PC-9 (cell line): ENCODE data around the gene EPS15. TPM values are rescaled to one million over a fixed set of nuclear protein-coding genes. Genes with fewer than 3 reads are reported as not detected.

Source experiments
- BruUV-seq: library from RNA; stranded (reverse); fragments of 400-500 nt; replicated peaks from 2 replicates; lab custom pipeline; 2021; lab: Mats Ljungman, UMichigan
- CTCF ChIA-PET: fragments of 300-600 bp; sonication (Branson Sonifier 250); formaldehyde crosslinking; loops from one replicate; lab custom pipeline; 2022; ENCODE audit warnings: antibody characterized with exemption; lab: Charles Lee
- POLR2A ChIA-PET: fragments of 300-600 bp; sonication (Branson Sonifier 250); formaldehyde crosslinking; loops from one replicate; lab custom pipeline; 2022; ENCODE audit warnings: antibody characterized with exemption; ENCODE audit not compliant: unreplicated experiment; lab: Charles Lee
- DNase-seq, 2 experiments: peaks; one replicate each; pipeline versions ENCODE4 v3.0.0 to v3.0.0-alpha.2; 2015 to 2022; ENCODE audit warnings: mixed read lengths in 1 of 2
- H2AFZ ChIP-seq: fragments of 200-600 bp; sonication (generic); 2 replicates; pipeline ENCODE4 v1.8.1; 2017; ENCODE audit warnings: antibody characterized with exemption
- H3F3A ChIP-seq: fragments of 200-600 bp; sonication (generic); 2 replicates; pipeline ENCODE4 v1.8.1; 2017; ENCODE audit warnings: antibody characterized with exemption, mild to moderate bottlenecking, low read depth; ENCODE audit not compliant: insufficient read depth
- H3K27ac ChIP-seq: fragments of 200-600 bp; sonication (generic); 2 replicates; pipeline ENCODE4 v1.6.1; 2016; ENCODE audit warnings: mixed run types
- H3K27me3 ChIP-seq: fragments of 200-600 bp; sonication (generic); 2 replicates; pipeline ENCODE4 v1.6.1; 2016; ENCODE audit warnings: low read depth, mixed run types; ENCODE audit not compliant: insufficient read depth
- H3K36me3 ChIP-seq: fragments of 200-600 bp; sonication (generic); 2 replicates; pipeline ENCODE4 v1.6.1; 2016; ENCODE audit warnings: low read depth, mixed run types
- H3K4me1 ChIP-seq: fragments of 200-600 bp; sonication (generic); replicated peaks from 2 replicates; pipeline ENCODE4 v1.6.1; 2016; ENCODE audit warnings: mixed run types; ENCODE audit not compliant: insufficient read depth
- H3K4me2 ChIP-seq: fragments of 200-600 bp; sonication (generic); 2 replicates; pipeline ENCODE4 v1.6.1; 2017; ENCODE audit warnings: mixed run types
- H3K4me3 ChIP-seq: fragments of 200-600 bp; sonication (generic); 2 replicates; pipeline ENCODE4 v1.6.1; 2016; ENCODE audit warnings: mixed run types
- H3K79me2 ChIP-seq: fragments of 200-600 bp; sonication (generic); 2 replicates; pipeline ENCODE4 v1.6.1; 2017; ENCODE audit warnings: low read depth, mixed run types
- H3K9me2 ChIP-seq: fragments of 200-600 bp; sonication (generic); 2 replicates; pipeline ENCODE4 v1.8.1; 2017; ENCODE audit warnings: mild to moderate bottlenecking; ENCODE audit not compliant: insufficient read depth
- H3K9me3 ChIP-seq: fragments of 200-600 bp; sonication (generic); 2 replicates; pipeline ENCODE4 v1.8.1; 2016; ENCODE audit warnings: low read depth; ENCODE audit not compliant: insufficient read depth
- H4K20me1 ChIP-seq: fragments of 200-600 bp; sonication (generic); 2 replicates; pipeline ENCODE4 v1.8.1; 2017; ENCODE audit not compliant: insufficient read depth
- CTCF ChIP-seq: fragments of 200-600 bp; sonication (generic); conservative IDR thresholded peaks from 2 replicates; pipeline ENCODE4 v1.6.1; 2017; ENCODE audit warnings: mixed run types, antibody characterized with exemption, mild to moderate bottlenecking, moderate library complexity
- EZH2 ChIP-seq: fragments of 200-600 bp; sonication (generic); IDR thresholded peaks from 2 replicates; pipeline ENCODE4 v1.8.0; 2017; ENCODE audit warnings: antibody characterized with exemption, low read depth
- intact Hi-C: fragments of 100-400 bp; cut with micrococcal nuclease; formaldehyde crosslinking; loops from one replicate; pipeline ENCODE4 v1.10.0; 2022; ENCODE audit not compliant: unreplicated experiment
- total RNA-seq: library from RNA; stranded (reverse); gene quantifications from 2 replicates; pipeline ENCODE4 v1.2.3, GENCODE V29; 2021

The EPS15 gene
- total RNA-seq, 1 experiment from 2014 or later = 60.1 TPM

DNA sequence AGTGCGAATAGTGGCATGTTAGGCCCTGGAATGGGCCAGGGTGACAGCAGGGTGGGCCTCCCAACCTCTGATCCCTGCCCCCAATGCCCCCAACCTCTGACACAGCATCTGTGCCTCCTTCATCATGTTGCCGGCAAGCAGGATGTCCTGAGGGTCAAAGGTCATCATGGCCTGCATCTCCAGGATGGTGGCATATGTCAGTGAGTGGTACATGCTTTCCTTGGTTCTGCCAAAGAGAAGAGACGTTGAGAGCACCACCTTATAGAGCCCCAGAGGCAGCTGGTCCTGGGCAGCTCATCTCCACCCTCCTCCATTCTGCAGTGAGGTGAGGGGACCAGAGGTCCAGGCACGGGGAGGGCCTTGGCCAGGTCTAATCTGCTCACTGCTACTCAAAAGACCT, 206.3 kb downstream of the EPS15 start:
- no peaks in the 10 kb centered on the region for H3K9me3 ChIP-seq
- H2AFZ ChIP-seq = no peak overlapping the region
- BruUV-seq = no TSS peak
- H3K36me3 ChIP-seq = no peaks in the 10 kb centered on the region
- peak overlapping the region; percentile 82; the same call in 1 of the 2 replicates for H3K4me2 ChIP-seq
- ChIA-PET POLR2A (no interaction called here), CTCF (no interaction called here)
- no peaks in the 10 kb centered on the region for H3K9me2 ChIP-seq
- H4K20me1 ChIP-seq = no peaks in the 10 kb centered on the region
- intact Hi-C loops = no loop called here
- DNase-seq = no peak
- no peaks in the 10 kb centered on the region for H3K79me2 ChIP-seq
- peak overlapping the region; percentile 99 for H3K27ac ChIP-seq
- H3K27me3 ChIP-seq = no peaks in the 10 kb centered on the region
- TF ChIP-seq CTCF (no peak), EZH2 (no peak)
- H3K4me1 ChIP-seq = peaks cover 32% of the 10 kb centered on the region
- H3F3A ChIP-seq = peaks cover 23% of the 10 kb centered on the region
- H3K4me3 ChIP-seq = no peak overlapping the region

DNA sequence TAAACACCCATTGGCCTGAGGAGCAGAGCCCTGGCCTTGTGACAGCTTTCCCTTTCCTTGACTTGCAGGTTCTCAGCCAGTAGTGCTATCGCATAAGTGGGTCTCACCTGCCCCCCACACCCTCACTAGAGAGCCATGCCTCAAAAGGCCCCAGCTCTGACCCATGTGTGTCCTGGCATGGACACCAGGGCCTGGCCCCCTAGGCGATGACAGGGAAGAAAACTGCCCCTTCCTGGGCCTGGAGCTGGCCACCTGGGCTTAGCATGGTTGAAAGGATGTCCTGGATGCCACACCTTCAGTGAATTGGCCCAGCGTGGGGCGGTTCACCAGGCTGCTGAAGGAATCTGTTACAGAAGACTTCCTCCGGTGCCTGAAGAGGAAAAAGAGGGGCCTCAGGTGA, 207.2 kb downstream of the EPS15 start:
- Histone ChIP-seq H3K36me3 (no peaks in the 10 kb centered on the region), H3K27me3 (no peaks in the 10 kb centered on the region), H3K27ac (no peak overlapping the region), H4K20me1 (no peaks in the 10 kb centered on the region), H3K4me2 (no peak overlapping the region), H3K9me3 (no peaks in the 10 kb centered on the region), H2AFZ (no peak overlapping the region), H3K4me3 (no peak overlapping the region), H3F3A (peaks cover 23% of the 10 kb centered on the region), H3K79me2 (no peaks in the 10 kb centered on the region), H3K9me2 (no peaks in the 10 kb centered on the region), H3K4me1 (peaks cover 32% of the 10 kb centered on the region)
- no peak for TF ChIP-seq EZH2
- TF ChIP-seq CTCF = no peak
- POLR2A ChIA-PET = interaction anchor here (0.6 kb wide), 1 partner anchor 229 kb away, joined by 6 read pairs; no protein-coding TSS in a partner anchor
- CTCF ChIA-PET = no interaction called here
- no peak for DNase-seq
- intact Hi-C loops = no loop called here
- BruUV-seq = no TSS peak

GRCh38 chr1:51310871-51311613, 208.0 kb downstream of the EPS15 start:
- H3K4me1 ChIP-seq = peaks cover 32% of the 10 kb centered on the region
- TF ChIP-seq EZH2 (no peak), CTCF (no peak)
- no TSS peak for BruUV-seq

More at GRCh38 chr1:51310871-51311613, 208.0 kb downstream of the EPS15 start:
- ChIA-PET CTCF (no interaction called here), POLR2A (no interaction called here)
- Histone ChIP-seq H3F3A (peaks cover 23% of the 10 kb centered on the region), H2AFZ (no peak overlapping the region), H3K27me3 (no peaks in the 10 kb centered on the region), H3K79me2 (no peaks in the 10 kb centered on the region), H3K27ac (no peak overlapping the region), H3K36me3 (no peaks in the 10 kb centered on the region), H3K4me3 (no peak overlapping the region), H4K20me1 (no peaks in the 10 kb centered on the region), H3K9me3 (no peaks in the 10 kb centered on the region), H3K9me2 (no peaks in the 10 kb centered on the region), H3K4me2 (no peak overlapping the region)
- no peak for DNase-seq
- intact Hi-C loops = no loop called here
